ENCODE results near the gene ZNF524.

ZNF524 gene

GRCh38 chr19:55601084-55601483 lies 996 bp downstream of the ZNF524 start:
- DNase-seq (ENCODE audit: insufficient read length, low spot score) (no peak), FAIRE-seq (no peak)

GRCh38 chr19:55602104-55603001 lies 2.3 kb downstream of the ZNF524 start:
- FAIRE-seq, result no peak
- DNase-seq (ENCODE audit: insufficient read length, low spot score), result no peak

GRCh38 chr19:55603115-55603514 lies 3.0 kb downstream of the ZNF524 start:
- DNase-seq (ENCODE audit: insufficient read length, low spot score) (no peak), FAIRE-seq (no peak)

- DNase-seq (ENCODE audit: insufficient read length, low spot score), result no peak
- FAIRE-seq, result no peak
Observed at GRCh38 chr19:55603581-55604292, 3.6 kb downstream of the ZNF524 start.

GRCh38 chr19:55605207-55605636 lies 5.1 kb downstream of the ZNF524 start:
- FAIRE-seq (peak; percentile 93), DNase-seq (ENCODE audit: insufficient read length, low spot score) (peak; percentile 92)

- peak; percentile 86 for FAIRE-seq
- no peak for DNase-seq (ENCODE audit: insufficient read length, low spot score)
Observed at GRCh38 chr19:55605637-55606470, 5.8 kb downstream of the ZNF524 start, which contains the start of gene ZNF865. Gene ZNF865 (plus strand): TSS chr19:55605647. CDS start chr19:55613619, 7,972 bp downstream.

- FAIRE-seq, result no peak
- no peak for DNase-seq (ENCODE audit: insufficient read length, low spot score)
Observed at GRCh38 chr19:55606471-55606787, 6.3 kb downstream of the ZNF524 start.

GRCh38 chr19:55606817-55607216 lies 6.7 kb downstream of the ZNF524 start:
- FAIRE-seq (no peak), DNase-seq (ENCODE audit: insufficient read length, low spot score) (no peak)

- FAIRE-seq, result no peak
Observed at GRCh38 chr19:55609326-55609725, 9.2 kb downstream of the ZNF524 start.

GRCh38 chr19:55611300-55611982 lies 11.4 kb downstream of the ZNF524 start:
- FAIRE-seq (no peak), DNase-seq (ENCODE audit: insufficient read length, low spot score) (no peak)

More at GRCh38 chr19:55609326-55609725, 9.2 kb downstream of the ZNF524 start:
- DNase-seq (ENCODE audit: insufficient read length, low spot score), result no peak

GRCh38 chr19:55611983-55612645 lies 12.0 kb downstream of the ZNF524 start:
- FAIRE-seq, result no peak
- DNase-seq (ENCODE audit: insufficient read length, low spot score), result no peak

- FAIRE-seq (no peak), DNase-seq (ENCODE audit: insufficient read length, low spot score) (no peak)
Observed at GRCh38 chr19:55613396-55613795, 13.3 kb downstream of the ZNF524 start.

- FAIRE-seq (no peak), DNase-seq (ENCODE audit: insufficient read length, low spot score) (no peak)
Observed at GRCh38 chr19:55613930-55614710, 14.0 kb downstream of the ZNF524 start.

GRCh38 chr19:55614711-55615542 lies 14.8 kb downstream of the ZNF524 start:
- DNase-seq (ENCODE audit: insufficient read length, low spot score) (no peak), FAIRE-seq (no peak)

- DNase-seq (ENCODE audit: insufficient read length, low spot score) (no peak), FAIRE-seq (no peak)
Observed at GRCh38 chr19:55615543-55616394, 15.7 kb downstream of the ZNF524 start.

GRCh38 chr19:55616395-55616875 lies 16.3 kb downstream of the ZNF524 start:
- FAIRE-seq, result no peak
- DNase-seq (ENCODE audit: insufficient read length, low spot score), result no peak

- DNase-seq (ENCODE audit: insufficient read length, low spot score), result no peak
- FAIRE-seq, result no peak
Observed at GRCh38 chr19:55617426-55617825, 17.3 kb downstream of the ZNF524 start.
